Transverse colon (tissue), 4 donors: ENCODE measurements around the gene DGKD.

Experiments used
- POLR2A ChIP-seq: fragments of 450-650 bp; IDR thresholded peaks from one replicate; pipeline ENCODE4 v1.6.1; 2016; ENCODE audit warnings: antibody characterized with exemption, mild to moderate bottlenecking, moderate library complexity
- POLR2AphosphoS5 ChIP-seq, 3 donors: sonication (generic); formaldehyde crosslinking; IDR thresholded peaks; one replicate each; pipeline ENCODE4 v1.6.1; 2016; ENCODE audit warnings: antibody characterized with exemption in 3 of 3
- TF ChIP-seq, protein P1 (sequence below), 5 experiments: fragments of 200-600 bp in 3 of 5; fragments of 450-650 bp in 2 of 5; sonication (generic) in 3 of 5; IDR thresholded peaks; 1 replicate in 2 of 5; 2 replicates in 3 of 5; pipeline ENCODE4 v1.5.1; 2016 to 2017; ENCODE audit warnings: antibody characterized with exemption in 5 of 5, inconsistent platforms in 3 of 5, mild to moderate bottlenecking in 2 of 5, moderate library complexity in 1 of 5

DNA sequence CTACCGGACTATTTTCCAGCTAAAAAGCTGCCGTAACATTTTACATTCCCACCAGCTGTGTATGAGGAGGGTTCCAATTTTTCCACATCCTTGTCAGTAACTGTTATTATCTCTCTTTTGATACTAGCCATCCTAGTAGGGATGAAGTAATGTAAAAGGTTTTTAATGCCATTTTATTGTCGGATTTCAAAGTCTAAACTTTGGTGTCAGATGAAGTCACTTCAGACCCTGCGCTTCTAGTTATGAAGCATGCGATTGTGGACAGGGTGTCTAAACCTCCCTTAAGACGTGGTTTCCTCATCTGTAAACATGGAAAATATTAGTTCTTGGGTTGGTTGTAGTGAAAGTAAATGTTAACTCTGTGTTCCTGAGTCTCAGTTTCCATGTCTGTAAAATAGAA lies 4.7 kb downstream of the DGKD start:
- TF ChIP-seq, protein P1, sequence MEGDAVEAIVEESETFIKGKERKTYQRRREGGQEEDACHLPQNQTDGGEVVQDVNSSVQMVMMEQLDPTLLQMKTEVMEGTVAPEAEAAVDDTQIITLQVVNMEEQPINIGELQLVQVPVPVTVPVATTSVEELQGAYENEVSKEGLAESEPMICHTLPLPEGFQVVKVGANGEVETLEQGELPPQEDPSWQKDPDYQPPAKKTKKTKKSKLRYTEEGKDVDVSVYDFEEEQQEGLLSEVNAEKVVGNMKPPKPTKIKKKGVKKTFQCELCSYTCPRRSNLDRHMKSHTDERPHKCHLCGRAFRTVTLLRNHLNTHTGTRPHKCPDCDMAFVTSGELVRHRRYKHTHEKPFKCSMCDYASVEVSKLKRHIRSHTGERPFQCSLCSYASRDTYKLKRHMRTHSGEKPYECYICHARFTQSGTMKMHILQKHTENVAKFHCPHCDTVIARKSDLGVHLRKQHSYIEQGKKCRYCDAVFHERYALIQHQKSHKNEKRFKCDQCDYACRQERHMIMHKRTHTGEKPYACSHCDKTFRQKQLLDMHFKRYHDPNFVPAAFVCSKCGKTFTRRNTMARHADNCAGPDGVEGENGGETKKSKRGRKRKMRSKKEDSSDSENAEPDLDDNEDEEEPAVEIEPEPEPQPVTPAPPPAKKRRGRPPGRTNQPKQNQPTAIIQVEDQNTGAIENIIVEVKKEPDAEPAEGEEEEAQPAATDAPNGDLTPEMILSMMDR (IDR thresholded peaks at IDR 0.05) = no peak
- TF ChIP-seq POLR2A (no peak), POLR2AphosphoS5 (IDR thresholded peaks at IDR 0.05) (peak in 1 of 3 donors; percentile 22)
